DMS114 treated with DMSO at 0.1 percent for 48 hours (cell line): Measurements from ENCODE around the gene SHISA4.
"Not testable (repeated sequence)": the region's sequence is repeated elsewhere in the genome, so short reads cannot be mapped to it uniquely, and the experiment has no call there.

Experiments
- DNase-seq: peaks from one replicate; lab custom pipeline; 2025; ENCODE audit not compliant: unreplicated experiment; lab: John Stamatoyannopoulos, UW

The SHISA4 gene

DNA sequence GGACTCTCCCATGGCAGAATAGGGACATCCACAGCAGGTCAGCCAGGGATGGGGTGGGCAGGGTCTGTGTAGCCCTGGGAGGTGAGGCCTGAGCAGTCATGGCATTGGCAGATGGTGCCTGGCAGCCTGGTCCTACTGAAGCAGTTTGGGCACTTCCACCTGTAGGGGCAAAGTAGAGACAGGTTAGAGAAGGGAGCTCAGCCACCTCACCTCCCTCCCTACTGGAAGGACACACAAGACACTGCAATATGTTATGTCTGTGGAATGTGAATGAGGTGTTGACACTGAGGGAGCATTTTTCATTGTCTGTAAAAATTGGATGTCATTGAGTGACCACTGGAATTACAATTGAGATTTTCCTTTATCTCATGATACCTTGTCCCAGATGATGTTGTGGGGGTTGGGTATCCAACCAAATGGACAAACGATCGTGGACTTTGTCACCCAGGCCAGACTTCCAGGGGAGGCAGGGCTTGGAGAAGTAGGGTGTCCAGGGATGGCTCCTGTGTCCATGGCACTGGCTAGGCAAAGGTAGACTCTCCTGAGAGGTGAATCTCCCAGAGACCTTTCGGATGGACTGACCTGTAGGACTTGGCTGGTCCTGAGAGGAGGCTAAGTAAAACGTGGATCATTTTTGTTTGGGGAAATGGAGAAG is 9.7 kb downstream of the SHISA4 start:
- DNase-seq: no peak

DNA sequence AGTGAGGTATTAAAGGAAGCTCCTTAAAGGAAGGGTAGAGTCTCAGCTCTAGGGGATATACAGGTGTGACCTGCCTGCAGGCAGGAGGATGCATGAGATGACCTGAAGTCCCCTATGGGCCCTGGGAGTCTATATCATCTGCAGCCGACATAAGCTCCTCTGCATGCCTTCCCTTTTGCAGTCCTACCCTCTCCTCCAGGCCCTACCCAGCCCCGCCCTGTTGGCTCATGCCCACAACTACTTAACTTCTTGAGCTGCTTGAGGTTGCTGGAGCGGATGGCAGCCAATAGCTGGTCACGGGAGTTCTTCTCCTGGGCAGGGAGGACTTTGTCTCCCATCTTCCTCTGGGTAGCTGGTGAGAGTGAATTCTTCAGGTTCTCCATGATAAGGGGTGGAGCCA is 10.3 kb downstream of the SHISA4 start:
- no peak for DNase-seq

DNA sequence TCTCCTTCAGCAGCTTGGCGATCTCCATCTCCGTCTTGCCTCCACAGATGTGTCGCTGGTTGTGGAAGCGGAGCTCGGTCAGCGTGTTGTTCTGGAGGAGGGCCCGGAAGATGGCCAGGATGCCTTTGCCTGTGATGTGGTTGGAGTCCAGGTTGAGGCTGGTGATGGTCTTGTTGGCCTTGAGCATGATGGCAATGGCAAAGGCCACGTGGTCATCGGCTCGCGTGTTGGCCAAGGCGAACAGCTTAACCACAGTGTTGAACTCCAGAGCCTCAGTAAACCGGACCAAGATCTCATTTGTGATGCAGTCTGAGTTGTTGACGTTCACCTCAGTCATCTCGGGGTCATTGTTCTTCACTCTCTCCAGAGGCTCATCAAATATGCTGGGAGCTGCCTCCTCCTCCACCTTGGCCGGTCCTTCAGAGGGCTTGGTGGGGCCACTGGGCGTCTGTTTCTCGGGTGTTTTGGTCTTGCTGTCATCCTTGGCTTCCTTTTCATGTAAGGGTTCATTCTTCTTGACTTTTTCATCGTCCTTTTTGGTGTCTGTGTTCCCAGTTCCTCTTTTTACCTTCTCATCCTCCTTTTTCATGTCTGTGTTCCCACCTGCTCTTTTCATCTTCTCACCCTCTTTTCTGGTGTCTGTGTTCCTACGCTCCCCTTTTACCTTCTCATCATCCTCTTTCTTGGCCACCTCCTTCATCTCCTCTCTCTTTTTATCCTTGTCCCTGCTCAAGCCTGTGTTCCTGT is 11.2 kb downstream of the SHISA4 start:
- no peak for DNase-seq

GRCh38 chr1:201900476-201900875 is 11.8 kb downstream of the SHISA4 start:
- DNase-seq: no peak

- DNase-seq: not testable (repeated sequence)
Observed at GRCh38 chr1:201901036-201901435, 12.3 kb downstream of the SHISA4 start.

GRCh38 chr1:201902198-201902597 is 13.5 kb downstream of the SHISA4 start:
- DNase-seq: no peak

GRCh38 chr1:201903135-201903534 is 14.4 kb downstream of the SHISA4 start:
- DNase-seq: no peak

GRCh38 chr1:201904579-201904978 is 15.9 kb downstream of the SHISA4 start:
- DNase-seq: no peak

DNA sequence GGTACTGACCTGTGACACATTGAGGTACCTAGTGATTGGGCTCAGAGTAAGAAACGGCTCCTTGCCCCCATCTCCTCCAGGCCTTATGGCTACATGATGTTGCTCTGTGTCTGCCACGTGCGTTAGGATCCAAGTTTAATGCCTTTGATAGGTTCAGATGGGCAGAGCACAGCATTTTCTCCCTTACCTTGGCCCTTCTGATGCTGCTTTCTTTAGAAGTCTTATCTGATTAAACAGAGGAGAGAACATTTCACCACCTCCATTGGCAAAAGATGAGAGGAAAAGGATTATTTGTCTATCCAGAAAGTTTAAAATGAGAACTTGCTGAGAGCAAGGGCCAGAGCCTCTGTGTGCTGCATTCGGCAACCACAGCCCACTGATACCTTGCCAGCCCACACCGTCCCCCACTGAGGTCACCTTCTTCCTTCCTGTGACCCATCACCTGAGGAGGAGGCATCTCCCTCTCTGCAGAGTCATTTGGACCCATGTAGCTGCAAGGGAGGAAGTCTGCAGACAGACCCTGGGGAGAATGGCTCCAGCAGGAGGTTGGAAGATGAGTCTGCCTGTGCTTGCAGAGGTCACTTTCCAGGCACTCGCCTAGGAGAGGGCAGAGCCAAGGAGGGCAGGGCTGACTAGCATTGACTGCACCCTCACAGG is 16.7 kb downstream of the SHISA4 start:
- DNase-seq: no peak

GRCh38 chr1:201906336-201906735 is 17.6 kb downstream of the SHISA4 start:
- no peak for DNase-seq

- no peak for DNase-seq
Observed at GRCh38 chr1:201907621-201908020, 18.9 kb downstream of the SHISA4 start.

GRCh38 chr1:201911826-201912571 is 23.3 kb downstream of the SHISA4 start:
- no peak for DNase-seq

DNA sequence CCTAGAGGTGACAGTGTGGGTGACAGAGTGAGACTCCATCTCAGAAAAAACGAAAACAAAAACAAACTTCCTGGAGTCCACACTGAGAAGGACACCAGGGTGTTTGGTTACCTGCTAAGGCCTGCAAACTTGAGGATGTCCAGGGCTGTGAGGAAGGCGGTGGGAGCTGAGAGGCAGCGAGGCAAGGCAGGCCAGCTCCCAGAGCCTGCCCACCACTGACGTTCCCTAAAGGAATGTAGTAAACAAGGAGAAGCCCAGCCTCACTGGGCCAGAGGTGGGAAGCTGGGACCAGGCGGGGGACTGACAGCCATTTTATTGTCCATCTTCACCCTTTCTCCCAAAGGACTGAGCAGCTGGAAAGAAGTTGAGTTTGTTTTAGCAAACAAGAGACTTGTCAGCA is 24.1 kb downstream of the SHISA4 start:
- no peak for DNase-seq

DNA sequence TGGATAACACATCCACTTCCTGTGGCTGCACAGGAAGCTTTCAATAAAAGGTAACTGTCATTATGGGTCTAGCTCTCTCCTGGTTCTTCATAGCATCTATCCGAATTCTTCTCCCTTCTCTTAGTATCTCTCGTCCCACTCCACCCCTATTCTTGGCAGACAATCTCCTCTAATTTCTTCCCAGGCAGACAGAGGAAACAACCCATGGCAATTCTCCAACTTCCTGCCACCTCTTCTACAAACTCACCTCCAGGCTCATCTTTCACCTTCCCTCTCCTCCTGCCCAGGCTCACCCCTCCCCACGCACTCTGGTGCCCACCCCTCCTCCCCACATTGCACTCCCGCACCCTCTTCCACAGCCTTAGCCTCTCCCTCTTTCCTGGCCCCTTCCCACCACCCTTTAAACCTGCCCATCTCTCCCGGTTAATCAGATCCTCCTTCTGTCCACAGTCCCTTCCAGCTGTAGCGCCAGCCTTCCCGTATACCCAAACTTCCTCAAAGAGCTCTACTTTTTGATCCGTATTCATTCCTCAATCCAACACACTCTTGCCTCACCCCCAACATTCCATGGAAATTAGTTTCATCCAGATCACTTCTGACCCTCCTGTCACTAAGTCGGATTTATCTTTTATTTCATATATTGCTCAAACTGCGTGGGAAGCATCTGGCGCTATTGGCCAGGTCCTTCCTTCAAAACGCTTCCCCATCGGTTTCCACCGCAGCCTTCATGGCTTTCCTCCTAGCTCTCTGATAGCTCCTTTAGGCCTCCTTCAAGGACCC is 25.9 kb downstream of the SHISA4 start:
- DNase-seq: no peak

DNA sequence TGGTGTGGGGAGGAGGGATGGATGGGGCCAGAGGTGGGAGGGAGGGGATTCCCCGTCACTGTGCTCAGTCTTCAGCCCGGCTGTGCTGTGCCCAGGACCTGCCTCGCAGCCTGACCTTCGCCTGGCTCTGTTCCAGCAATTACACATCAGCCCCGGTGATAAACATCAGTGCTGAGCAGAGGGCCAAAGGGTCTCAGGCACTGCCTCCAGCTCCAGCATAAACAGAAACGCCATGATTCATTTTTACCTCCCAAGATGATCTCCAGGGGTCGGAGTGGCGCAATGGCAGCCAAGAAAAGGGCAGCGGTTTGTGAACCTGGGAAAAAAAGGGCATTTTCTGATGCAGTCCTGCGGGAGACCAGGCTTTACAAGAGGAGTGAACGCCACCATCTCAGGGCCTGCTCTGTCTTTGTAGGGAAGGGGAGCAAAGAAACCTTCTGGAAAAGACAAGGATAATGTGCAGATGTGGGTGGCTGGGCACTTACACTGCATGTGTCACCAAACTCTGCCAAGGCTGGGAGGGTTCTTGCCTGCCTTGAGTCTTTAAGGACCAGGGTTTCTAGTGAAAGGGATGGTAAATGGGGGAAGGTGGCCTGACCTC is 28.1 kb downstream of the SHISA4 start:
- DNase-seq: no peak

- no peak for DNase-seq
Observed at GRCh38 chr1:201917362-201918033, 28.8 kb downstream of the SHISA4 start.

GRCh38 chr1:201918343-201918742 is 29.6 kb downstream of the SHISA4 start:
- DNase-seq: no peak

DNA sequence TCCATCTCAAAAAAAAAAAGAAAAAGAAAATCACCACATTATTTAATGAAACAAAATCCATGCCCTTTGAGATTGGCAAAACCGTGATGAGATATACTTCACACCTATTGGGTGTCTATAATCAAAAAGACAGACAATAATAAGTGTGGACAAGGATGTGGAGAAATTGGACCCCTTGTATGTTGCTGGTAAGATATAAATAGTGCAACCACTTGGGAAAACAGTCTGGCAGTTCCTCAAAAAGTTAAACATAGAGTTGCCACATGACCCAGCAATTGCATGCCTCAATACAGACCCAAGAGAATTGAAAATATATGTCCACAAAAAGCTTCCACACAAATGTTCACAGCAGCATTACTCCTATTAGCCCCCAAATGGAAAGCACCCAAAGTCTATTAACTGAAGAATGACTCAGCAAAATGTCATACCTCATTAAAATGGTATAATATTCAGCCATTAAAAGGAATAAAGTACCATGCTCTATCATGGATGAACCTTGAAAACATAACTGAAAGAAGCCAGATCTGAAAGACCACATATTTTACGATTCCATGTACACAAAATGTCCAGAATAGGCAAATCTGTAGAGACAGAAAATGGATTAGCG is 33.4 kb downstream of the SHISA4 start:
- DNase-seq: no peak

GRCh38 chr1:201925301-201925567 is 36.5 kb downstream of the SHISA4 start:
- no peak for DNase-seq
